T-cell (primary cell): ENCODE results near the gene KAT7. TPM values are rescaled to one million over a fixed set of nuclear protein-coding genes. Genes with fewer than 3 reads are reported as not detected.

ENCODE experiments used
- ATAC-seq, 4 experiments: fragments of 200-7000 bp in 3 of 4; fragments of 150-1000 bp in 1 of 4; cut with Tn5 transposase; replicated peaks in 1 of 4; 1 replicate in 3 of 4; 2 replicates in 1 of 4; pipeline ENCODE4 v1.10.0; 2021; ENCODE audit warnings: moderate library complexity in 3 of 4, mild to moderate bottlenecking in 2 of 4, moderate number of reproducible peaks in 1 of 4
- CTCF ChIA-PET, 2 donors: fragments of 300-600 bp; sonication (Branson Sonifier 250); formaldehyde crosslinking; loops; one replicate each; lab custom pipeline; 2022; ENCODE audit warnings: antibody characterized with exemption in 2 of 2; lab: Charles Lee
- POLR2A ChIA-PET, 2 donors: fragments of 300-600 bp; sonication (Branson Sonifier 250); formaldehyde crosslinking; loops; one replicate each; lab custom pipeline; 2022; ENCODE audit warnings: antibody characterized with exemption in 2 of 2; lab: Charles Lee
- DNase-seq, 35 experiments: peaks; one replicate each; pipeline versions ENCODE4 v3.0.0 to v3.0.0-alpha.2; 2013 to 2023
- H3K27ac ChIP-seq: one replicate; pipeline ENCODE4 v1.5.1; 2013; ENCODE audit warnings: low read length
- H3K27me3 ChIP-seq, 2 experiments: replicated peaks in 1 of 2; 1 replicate in 1 of 2; 2 replicates in 1 of 2; pipeline versions ENCODE4 v1.6.1 to v1.7.0; 2013; ENCODE audit warnings: low read length in 1 of 2, mixed read lengths in 1 of 2; ENCODE audit not compliant: control insufficient read depth in 2 of 2, insufficient read depth in 2 of 2; ENCODE audit errors: extremely low read depth in 1 of 2
- H3K36me3 ChIP-seq, 2 donors: 1 replicate in 1 of 2; 2 replicates in 1 of 2; pipeline versions ENCODE4 v1.6.1 to v1.7.0; 2013; ENCODE audit warnings: low read length in 1 of 2; ENCODE audit not compliant: control insufficient read depth in 2 of 2, insufficient read depth in 1 of 2; ENCODE audit errors: extremely low read depth in 1 of 2
- H3K4me1 ChIP-seq, 2 experiments: 1 replicate in 1 of 2; 2 replicates in 1 of 2; pipeline versions ENCODE4 v1.6.1 to v1.7.0; 2013; ENCODE audit warnings: low read length in 2 of 2, mixed read lengths in 1 of 2; ENCODE audit not compliant: insufficient read depth in 2 of 2, control insufficient read depth in 1 of 2; ENCODE audit errors: extremely low read depth in 1 of 2
- H3K4me3 ChIP-seq, 2 donors: 1 replicate in 1 of 2; 2 replicates in 1 of 2; pipeline versions ENCODE4 v1.5.1 to v1.7.0; 2013; ENCODE audit warnings: mild to moderate bottlenecking in 2 of 2, low read length in 1 of 2, moderate library complexity in 1 of 2; ENCODE audit not compliant: control insufficient read depth in 1 of 2; ENCODE audit errors: extremely low read depth in 1 of 2
- H3K9me3 ChIP-seq: 2 replicates; pipeline ENCODE4 v1.7.0; 2013
- H3K27ac Mint-ChIP-seq, 2 donors: one replicate each; pipeline ENCODE4 v1.8.0; 2020 to 2021; ENCODE audit warnings: mild to moderate bottlenecking in 2 of 2, mixed read lengths in 2 of 2
- H3K27me3 Mint-ChIP-seq, 2 donors: one replicate each; pipeline ENCODE4 v1.8.0; 2021 to 2022; ENCODE audit warnings: mixed read lengths in 2 of 2
- H3K36me3 Mint-ChIP-seq: one replicate; pipeline ENCODE4 v1.8.0; 2021; ENCODE audit warnings: mixed read lengths
- H3K4me1 Mint-ChIP-seq, 3 donors: one replicate each; pipeline ENCODE4 v1.8.0; 2020 to 2022; ENCODE audit warnings: mixed read lengths in 3 of 3, mild to moderate bottlenecking in 1 of 3
- H3K4me3 Mint-ChIP-seq, 3 donors: one replicate each; pipeline ENCODE4 v1.8.0; 2020 to 2022; ENCODE audit warnings: mild to moderate bottlenecking in 3 of 3, mixed read lengths in 3 of 3, moderate library complexity in 3 of 3
- H3K9me3 Mint-ChIP-seq, 3 donors: one replicate each; pipeline ENCODE4 v1.8.0; 2020 to 2022; ENCODE audit warnings: mixed read lengths in 3 of 3
- WGBS: methylation state at CpG from one replicate; pipeline ENCODE4 v1.1.5; 2013; ENCODE audit warnings: missing lambda C conversion rate; ENCODE audit not compliant: insufficient coverage; 5-methylcytosine and 5-hydroxymethylcytosine counted together
- total RNA-seq, 35 experiments: library from RNA in 6 of 35; stranded (reverse) in 6 of 35; fragments of 120-200 nt in 1 of 35; gene quantifications; one replicate each; pipeline versions ENCODE4 v1.2.1 to v1.2.4 and lab custom pipeline; 2013 to 2026

The KAT7 gene
- total RNA-seq, 5 donors from 2014 or later (not counting 1 experiment from before 2014, with no cell fraction given), result 96.8 to 197 (median 99.7) TPM

- H3K27ac Mint-ChIP-seq, result peak overlapping the region; percentile 90 to 99
- Histone ChIP-seq H3K9me3 (no peaks in the 10 kb centered on the region), H3K4me3 (no peak overlapping the region), H3K27ac (peak overlapping the region; percentile 84), H3K27me3 (no peaks in the 10 kb centered on the region), H3K36me3 (peaks cover 8 to 69% of the 10 kb centered on the region in 2 donors), H3K4me1 (peaks cover 66 to 72% of the 10 kb centered on the region in 2 experiments)
- peak overlapping the region in 1 of 3 donors; percentile 77 for H3K4me3 Mint-ChIP-seq
- WGBS, result 72% methylated on average over 4 of the region's 5 CpGs
- peaks cover 61% of the 10 kb centered on the region for H3K36me3 Mint-ChIP-seq
- ChIA-PET POLR2A (no interaction called here), CTCF (no interaction called here)
- ATAC-seq (no peak), DNase-seq (no peak)
- H3K27me3 Mint-ChIP-seq, result no peaks in the 10 kb centered on the region
- H3K4me1 Mint-ChIP-seq, result peaks cover 73 to 80% (median 74%) of the 10 kb centered on the region in 3 donors
- H3K9me3 Mint-ChIP-seq, result no peaks in the 10 kb centered on the region
Observed at GRCh38 chr17:49819138-49819537, 30.7 kb downstream of the KAT7 start.

- CTCF ChIA-PET, result interaction anchor here (0.7 kb wide), 2 partner anchors 41 to 177 kb away, joined by 3 to 4 read pairs; no protein-coding TSS in a partner anchor
- Histone ChIP-seq H3K9me3 (no peaks in the 10 kb centered on the region), H3K27me3 (no peaks in the 10 kb centered on the region), H3K36me3 (peaks cover 8 to 69% of the 10 kb centered on the region in 2 donors), H3K4me1 (peaks cover 66 to 68% of the 10 kb centered on the region in 2 experiments), H3K4me3 (no peak overlapping the region), H3K27ac (peak overlapping the region; percentile 84)
- Mint-ChIP-seq H3K4me3 (peak overlapping the region in 1 of 3 donors; percentile 77), H3K27ac (peak overlapping the region; percentile 64 to 99), H3K4me1 (peaks cover 68 to 75% (median 70%) of the 10 kb centered on the region in 3 donors), H3K36me3 (peaks cover 56% of the 10 kb centered on the region), H3K9me3 (no peaks in the 10 kb centered on the region), H3K27me3 (no peaks in the 10 kb centered on the region)
- POLR2A ChIA-PET, result interaction anchor here in 1 of 2 donors (0.7 kb wide), 1 partner anchor 32 kb away, joined by 3 read pairs; no protein-coding TSS in a partner anchor
- WGBS, result 100% methylated on average over 1 of the region's 2 CpGs
- DNase-seq, result no peak
- no peak for ATAC-seq
Observed at GRCh38 chr17:49819651-49820050, 31.2 kb downstream of the KAT7 start.

- WGBS, result no CpG with 5 or more reads among the region's 1 CpG
- ChIA-PET CTCF (interaction anchor here (0.6 to 0.7 kb wide), 4 partner anchors 36 to 680 kb away, joined by 3 to 9 read pairs (median 8); no protein-coding TSS in a partner anchor), POLR2A (interaction anchor here in 1 of 2 donors (0.6 kb wide), 1 partner anchor 505 kb away, joined by 3 read pairs; no protein-coding TSS in a partner anchor)
- Histone ChIP-seq H3K4me1 (peaks cover 57 to 60% of the 10 kb centered on the region in 2 experiments), H3K27me3 (no peaks in the 10 kb centered on the region), H3K27ac (peak overlapping the region; percentile 46), H3K4me3 (no peak overlapping the region), H3K9me3 (no peaks in the 10 kb centered on the region), H3K36me3 (peaks cover 8 to 68% of the 10 kb centered on the region in 2 donors)
- peaks cover 60% of the 10 kb centered on the region for H3K36me3 Mint-ChIP-seq
- H3K9me3 Mint-ChIP-seq, result no peaks in the 10 kb centered on the region
- no peak for ATAC-seq
- DNase-seq, result no peak
- peak overlapping the region in 1 of 3 donors; percentile 48 for H3K4me3 Mint-ChIP-seq
- H3K4me1 Mint-ChIP-seq, result peaks cover 59 to 64% (median 59%) of the 10 kb centered on the region in 3 donors
- H3K27ac Mint-ChIP-seq, result peak overlapping the region; percentile 89 to 90
- no peaks in the 10 kb centered on the region for H3K27me3 Mint-ChIP-seq
Observed at GRCh38 chr17:49820773-49821172, 32.3 kb downstream of the KAT7 start.

- POLR2A ChIA-PET, result interaction anchor here (0.5 to 0.7 kb wide), 2 partner anchors 36 to 48 kb away, joined by 3 read pairs; no protein-coding TSS in a partner anchor
- DNase-seq (no peak), ATAC-seq (no peak)
- H3K9me3 Mint-ChIP-seq, result no peaks in the 10 kb centered on the region
- H3K27ac ChIP-seq, result peak overlapping the region; percentile 46
- H3K36me3 ChIP-seq, result peaks cover 8 to 68% of the 10 kb centered on the region in 2 donors
- no peaks in the 10 kb centered on the region for H3K27me3 ChIP-seq
- no peak overlapping the region for H3K4me3 ChIP-seq
- peak overlapping the region; percentile 89 to 90 for H3K27ac Mint-ChIP-seq
- CTCF ChIA-PET, result interaction anchor here in 1 of 2 donors (0.6 kb wide), 2 partner anchors 250 to 265 kb away, joined by 3 to 6 read pairs; no protein-coding TSS in a partner anchor
- WGBS, result no CpG with 5 or more reads among the region's 2 CpGs
- H3K36me3 Mint-ChIP-seq, result peaks cover 64% of the 10 kb centered on the region
- no peaks in the 10 kb centered on the region for H3K27me3 Mint-ChIP-seq
- peak overlapping the region in 1 of 3 donors; percentile 48 for H3K4me3 Mint-ChIP-seq
- H3K4me1 ChIP-seq, result peaks cover 50 to 55% of the 10 kb centered on the region in 2 experiments
- peaks cover 52 to 57% (median 53%) of the 10 kb centered on the region in 3 donors for H3K4me1 Mint-ChIP-seq
- no peaks in the 10 kb centered on the region for H3K9me3 ChIP-seq
Observed at GRCh38 chr17:49821466-49821865, 33.0 kb downstream of the KAT7 start.

GRCh38 chr17:49821916-49822315, 33.4 kb downstream of the KAT7 start:
- Mint-ChIP-seq H3K36me3 (peaks cover 60% of the 10 kb centered on the region), H3K4me3 (peak overlapping the region in 1 of 3 donors; percentile 48), H3K4me1 (peaks cover 48 to 52% (median 48%) of the 10 kb centered on the region in 3 donors), H3K27me3 (no peaks in the 10 kb centered on the region), H3K27ac (no peak overlapping the region), H3K9me3 (no peaks in the 10 kb centered on the region)
- ChIA-PET POLR2A (interaction anchor here (0.5 to 0.7 kb wide), 3 partner anchors 35 to 65 kb away, joined by 3 read pairs; no protein-coding TSS in a partner anchor), CTCF (interaction anchor here (0.6 to 0.7 kb wide), 4 partner anchors 251 to 1772 kb away, joined by 3 to 6 read pairs (median 4); no protein-coding TSS in a partner anchor)
- Histone ChIP-seq H3K9me3 (no peaks in the 10 kb centered on the region), H3K4me3 (no peak overlapping the region), H3K27ac (peak overlapping the region; percentile 17), H3K36me3 (peaks cover 8 to 69% of the 10 kb centered on the region in 2 donors), H3K27me3 (no peaks in the 10 kb centered on the region), H3K4me1 (peaks cover 45 to 51% of the 10 kb centered on the region in 2 experiments)
- WGBS, result 100% methylated on average over 1 of the region's 1 CpG
- DNase-seq, result no peak
- ATAC-seq, result no peak

GRCh38 chr17:49822829-49823228, 34.3 kb downstream of the KAT7 start:
- peaks cover 65% of the 10 kb centered on the region for H3K36me3 Mint-ChIP-seq

More at GRCh38 chr17:49822829-49823228, 34.3 kb downstream of the KAT7 start:
- peak overlapping the region in 1 of 2 donors; percentile 37 for H3K27ac Mint-ChIP-seq
- Histone ChIP-seq H3K4me3 (no peak overlapping the region), H3K36me3 (peaks cover 8 to 72% of the 10 kb centered on the region in 2 donors), H3K9me3 (no peaks in the 10 kb centered on the region), H3K27me3 (no peaks in the 10 kb centered on the region), H3K4me1 (peaks cover 37 to 43% of the 10 kb centered on the region in 2 experiments), H3K27ac (no peak overlapping the region)
- ATAC-seq, result no peak
- ChIA-PET CTCF (interaction anchor here (0.5 to 0.7 kb wide), 3 partner anchors 181 to 1263 kb away, joined by 4 to 5 read pairs (median 4); no protein-coding TSS in a partner anchor), POLR2A (no interaction called here)
- no peak overlapping the region for H3K4me3 Mint-ChIP-seq
- H3K4me1 Mint-ChIP-seq, result peaks cover 39 to 43% (median 39%) of the 10 kb centered on the region in 3 donors
- H3K27me3 Mint-ChIP-seq, result no peaks in the 10 kb centered on the region
- DNase-seq, result no peak
- H3K9me3 Mint-ChIP-seq, result no peaks in the 10 kb centered on the region
- WGBS, result no CpG with 5 or more reads among the region's 2 CpGs
